ENCODE data around the gene GRM8. TPM values are rescaled to one million over a fixed set of nuclear protein-coding genes. Genes with fewer than 3 reads are reported as not detected.
"Not testable (repeated sequence)": the region's sequence is repeated elsewhere in the genome, so short reads cannot be mapped to it uniquely, and the experiment has no call there.

Gene GRM8
- total RNA-seq, 1 experiment from 2014 or later, result 0.27 TPM

GRCh38 chr7:126924477-126924876 is 328.3 kb downstream of the GRM8 start:
- DNase-seq (ENCODE audit: low read depth), result no peak

- peak; percentile 6 for DNase-seq (ENCODE audit: low read depth)
These were observed 341.1 kb downstream of the GRM8 start for GRCh38 chr7:126911627-126912026.

- not testable (repeated sequence) for DNase-seq (ENCODE audit: low read depth)
These were observed 344.2 kb downstream of the GRM8 start for GRCh38 chr7:126908564-126908963.

GRCh38 chr7:126907657-126908056 is 345.1 kb downstream of the GRM8 start:
- DNase-seq (ENCODE audit: low read depth), result not testable (repeated sequence)

GRCh38 chr7:126905255-126905654 is 347.5 kb downstream of the GRM8 start:
- not testable (repeated sequence) for DNase-seq (ENCODE audit: low read depth)

GRCh38 chr7:126901041-126901765 is 351.5 kb downstream of the GRM8 start:
- not testable (repeated sequence) for DNase-seq (ENCODE audit: low read depth)

GRCh38 chr7:126887980-126888379 is 364.8 kb downstream of the GRM8 start:
- not testable (repeated sequence) for DNase-seq (ENCODE audit: low read depth)

- peak; percentile 18 for DNase-seq (ENCODE audit: low read depth)
These were observed 365.2 kb downstream of the GRM8 start for GRCh38 chr7:126887560-126887959.

- peak; percentile 63 for DNase-seq (ENCODE audit: low read depth)
These were observed 370.0 kb downstream of the GRM8 start for GRCh38 chr7:126882730-126883129.

GRCh38 chr7:126881908-126882307 is 370.8 kb downstream of the GRM8 start:
- DNase-seq (ENCODE audit: low read depth), result peak; percentile 19

GRCh38 chr7:126881315-126881714 is 371.4 kb downstream of the GRM8 start:
- no peak for DNase-seq (ENCODE audit: low read depth)

GRCh38 chr7:126876536-126876935 is 376.2 kb downstream of the GRM8 start:
- peak; percentile 12 for DNase-seq (ENCODE audit: low read depth)

GRCh38 chr7:126856691-126857291 is 395.9 kb downstream of the GRM8 start:
- peak; percentile 13 for DNase-seq (ENCODE audit: low read depth)

- DNase-seq (ENCODE audit: low read depth), result no peak
These were observed 407.4 kb downstream of the GRM8 start for GRCh38 chr7:126845331-126845730.

- DNase-seq (ENCODE audit: low read depth), result no peak
These were observed 408.9 kb downstream of the GRM8 start for GRCh38 chr7:126843883-126844282.

GRCh38 chr7:126843336-126843735 is 409.4 kb downstream of the GRM8 start:
- DNase-seq (ENCODE audit: low read depth), result no peak

GRCh38 chr7:126842451-126842850 is 410.3 kb downstream of the GRM8 start:
- no peak for DNase-seq (ENCODE audit: low read depth)

- no peak for DNase-seq (ENCODE audit: low read depth)
These were observed 411.9 kb downstream of the GRM8 start for GRCh38 chr7:126840869-126841268.

- no peak for DNase-seq (ENCODE audit: low read depth)
These were observed 413.1 kb downstream of the GRM8 start for GRCh38 chr7:126839624-126840023.

- no peak for DNase-seq (ENCODE audit: low read depth)
These were observed 414.5 kb downstream of the GRM8 start for GRCh38 chr7:126838194-126838593.

- not testable (repeated sequence) for DNase-seq (ENCODE audit: low read depth)
These were observed 421.5 kb downstream of the GRM8 start for GRCh38 chr7:126831241-126831640.

- no peak for DNase-seq (ENCODE audit: low read depth)
These were observed 431.8 kb downstream of the GRM8 start for GRCh38 chr7:126820925-126821324.

GRCh38 chr7:126819197-126819484 is 433.6 kb downstream of the GRM8 start:
- DNase-seq (ENCODE audit: low read depth), result no peak

Data from M059J (cell line).